ENCODE measurements around the gene LACTBL1.
"Not testable (repeated sequence)": the region's sequence is repeated elsewhere in the genome, so short reads cannot be mapped to it uniquely, and the experiment has no call there.

Gene LACTBL1

DNA sequence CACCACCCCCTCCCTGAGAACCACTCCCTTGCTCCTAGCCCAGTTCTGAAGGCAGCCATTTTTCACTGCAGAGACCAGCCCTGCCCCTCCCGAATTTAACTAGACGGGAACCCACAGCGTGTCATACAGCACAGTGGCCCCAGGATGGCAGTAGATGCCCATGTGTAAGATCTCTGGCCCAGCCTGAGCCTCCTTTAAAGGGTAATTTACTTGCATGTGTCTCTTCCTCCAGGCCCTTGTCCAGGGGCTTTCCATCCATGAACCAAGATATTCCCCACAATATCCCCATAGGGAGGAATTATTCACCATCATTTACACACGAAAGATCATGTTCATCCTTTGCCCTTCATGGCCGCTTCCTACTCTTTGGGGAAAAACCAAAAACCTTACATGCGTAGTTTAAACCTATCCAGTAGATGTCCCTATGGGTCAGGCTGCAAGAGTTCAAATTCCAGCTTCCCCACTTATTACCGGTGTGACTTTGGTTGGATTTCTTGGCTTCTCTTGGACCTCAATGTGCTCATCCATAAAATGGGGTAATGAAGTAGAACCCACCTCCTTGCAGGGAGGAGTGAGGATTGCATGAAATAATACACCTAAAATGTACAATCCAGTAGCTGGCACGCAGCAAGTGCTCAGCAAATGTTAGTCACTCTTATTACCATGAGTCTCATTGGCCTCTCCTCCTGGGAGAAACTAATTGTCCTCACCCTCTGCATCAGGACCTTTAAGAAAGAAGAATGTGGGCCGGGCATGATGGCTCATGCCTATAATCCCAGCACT lies 4.0 kb upstream of the LACTBL1 start:
- peak in 3 of 5 experiments; percentile 9 to 64 (median 11) for DNase-seq

DNA sequence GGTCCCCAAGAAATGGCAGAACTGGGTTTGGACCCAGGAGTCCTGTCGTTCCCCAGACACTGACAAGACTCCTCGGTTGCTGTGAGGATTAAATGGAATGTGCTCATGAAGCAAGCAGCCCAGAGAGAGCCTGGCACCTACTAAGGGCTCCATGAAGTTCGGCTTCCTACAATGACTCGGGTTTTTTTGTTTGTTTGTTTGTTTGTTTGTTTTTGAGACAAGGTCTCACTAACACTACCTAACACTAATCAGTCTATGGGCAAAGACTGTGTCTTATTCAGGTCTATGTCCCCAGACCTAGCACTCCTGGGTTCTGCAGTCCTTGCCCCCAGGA lies 3.4 kb upstream of the LACTBL1 start:
- no peak for DNase-seq

DNA sequence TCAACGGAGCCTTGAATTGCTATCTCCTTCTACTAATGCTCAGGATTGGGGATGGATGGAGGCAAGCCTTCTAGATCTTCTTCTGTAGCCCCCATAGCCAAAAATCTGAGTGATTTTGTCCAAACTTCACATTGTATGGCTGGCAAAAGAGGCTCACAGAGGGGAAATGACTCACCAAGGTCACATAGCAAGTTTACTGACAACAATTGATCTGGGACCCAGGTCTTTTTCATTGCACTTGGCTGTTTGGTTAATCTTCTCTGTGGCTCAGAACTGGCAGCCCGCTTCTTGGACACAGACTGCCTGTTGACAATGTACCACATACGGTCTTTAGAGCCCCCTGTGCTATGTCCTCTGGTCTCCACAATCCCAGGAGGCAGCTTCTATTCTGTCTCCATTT lies 3.0 kb upstream of the LACTBL1 start:
- DNase-seq = no peak

DNA sequence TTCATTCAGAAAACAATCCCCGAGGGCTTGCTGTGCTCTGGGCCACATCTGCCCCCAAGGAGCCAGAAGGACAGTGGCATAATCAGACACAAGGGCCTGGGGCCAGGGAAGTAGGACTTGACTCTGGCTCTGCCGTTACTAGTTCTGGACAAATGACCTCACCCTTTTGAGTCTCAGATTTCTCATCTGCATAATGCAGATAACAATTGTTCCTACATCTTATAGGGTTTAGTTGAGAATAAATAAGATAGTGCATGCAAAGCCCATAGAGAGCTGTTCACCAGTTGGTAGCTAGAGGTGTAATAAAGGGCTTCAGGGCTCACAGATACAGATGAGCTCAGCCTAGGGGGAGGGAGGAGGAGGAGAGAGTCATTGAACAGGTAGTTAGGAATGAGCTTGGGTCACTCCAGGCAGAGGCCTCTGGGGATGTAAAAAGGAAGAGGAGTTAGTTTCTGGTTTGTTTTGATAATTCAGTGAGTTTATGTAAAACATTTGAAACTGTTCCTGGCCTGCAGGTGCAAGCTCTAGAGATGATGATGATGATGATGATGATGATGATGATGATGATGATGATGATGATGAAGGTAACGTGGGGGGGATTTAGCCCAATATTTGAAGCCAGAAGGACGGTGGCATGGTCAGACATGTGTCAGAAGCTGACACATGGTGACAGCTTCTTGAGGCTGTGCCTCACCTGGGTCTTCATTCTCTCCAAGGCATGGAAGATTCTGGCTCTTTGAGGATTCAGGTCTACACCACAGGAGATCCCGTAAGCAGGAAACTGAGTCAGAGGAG lies 858 bp downstream of the LACTBL1 start:
- no peak for DNase-seq

DNA sequence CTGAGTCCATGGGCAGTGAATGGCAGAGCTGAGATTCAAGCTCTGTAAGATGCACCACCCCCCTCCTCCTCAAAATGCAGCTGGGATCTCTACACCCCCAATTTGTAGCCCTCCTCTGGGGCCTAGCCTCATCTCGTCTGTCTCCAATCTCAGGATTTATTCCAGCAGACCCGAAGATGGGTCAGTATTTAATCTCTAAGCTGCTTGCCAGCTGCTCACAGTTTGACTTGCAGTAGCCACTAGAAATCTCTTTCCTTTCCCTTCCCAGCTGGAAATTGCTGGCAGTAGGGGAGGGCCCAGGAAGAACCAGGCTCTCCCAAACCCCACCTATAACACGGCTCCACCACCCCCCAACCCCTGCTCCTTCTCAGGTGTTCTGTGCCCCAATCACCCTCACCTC lies 1.5 kb downstream of the LACTBL1 start:
- no peak for DNase-seq

DNA sequence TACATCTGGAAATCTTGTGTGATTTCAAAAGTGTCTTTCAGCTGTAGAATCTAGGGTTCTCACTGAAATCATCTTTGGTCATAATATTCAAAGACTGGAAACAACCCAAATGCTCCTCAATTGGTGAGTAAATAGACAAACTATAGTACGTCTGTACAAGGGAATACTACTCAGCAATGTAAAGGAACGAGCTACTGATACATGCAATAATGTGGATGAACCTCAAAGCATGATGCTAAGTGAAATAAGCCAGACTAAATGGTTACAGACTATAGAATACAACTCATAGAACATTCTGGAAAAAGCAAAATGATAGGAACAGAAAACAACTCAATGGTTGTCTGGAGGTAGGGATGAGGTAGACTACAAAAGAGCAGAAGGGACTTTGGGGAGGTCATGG lies 2.6 kb downstream of the LACTBL1 start:
- DNase-seq = no peak

DNA sequence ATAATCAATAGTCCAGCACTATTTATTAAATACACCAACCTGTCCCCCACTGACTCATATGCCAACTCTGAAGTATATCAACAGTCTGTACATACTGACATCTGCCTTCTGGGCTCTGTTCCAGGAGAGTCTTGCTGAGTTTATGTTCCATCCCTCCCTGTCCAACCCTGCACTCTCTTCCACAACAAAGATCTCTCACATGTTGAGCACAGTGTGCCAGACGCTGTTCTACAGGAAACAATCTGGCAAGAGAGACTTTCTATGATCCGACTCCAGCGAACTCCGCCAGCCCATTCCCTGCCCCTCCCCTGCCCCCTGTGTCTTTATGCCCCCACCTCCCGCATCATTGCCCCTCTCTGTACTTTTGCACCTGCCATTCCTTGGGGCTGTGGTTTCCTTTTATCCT lies 3.4 kb downstream of the LACTBL1 start:
- DNase-seq = no peak

DNA sequence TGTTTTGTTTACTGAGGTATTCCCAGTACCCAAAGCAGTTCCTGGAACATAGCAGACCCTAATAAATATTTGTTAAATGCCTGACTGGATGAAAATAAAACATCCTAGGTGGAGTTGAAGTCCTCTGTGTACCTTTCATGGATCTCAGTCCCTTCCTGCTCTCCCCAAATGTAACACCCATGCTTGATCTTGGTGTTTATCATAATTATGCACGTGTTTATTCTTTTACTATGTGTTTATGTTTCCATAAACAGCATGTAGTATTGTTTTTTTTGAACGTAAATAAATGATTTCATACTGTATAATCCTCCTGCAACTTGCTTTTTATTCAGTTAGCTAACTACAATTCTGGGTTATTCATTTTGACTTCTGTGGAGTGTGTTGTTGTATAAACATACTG lies 4.8 kb downstream of the LACTBL1 start:
- no peak for DNase-seq

DNA sequence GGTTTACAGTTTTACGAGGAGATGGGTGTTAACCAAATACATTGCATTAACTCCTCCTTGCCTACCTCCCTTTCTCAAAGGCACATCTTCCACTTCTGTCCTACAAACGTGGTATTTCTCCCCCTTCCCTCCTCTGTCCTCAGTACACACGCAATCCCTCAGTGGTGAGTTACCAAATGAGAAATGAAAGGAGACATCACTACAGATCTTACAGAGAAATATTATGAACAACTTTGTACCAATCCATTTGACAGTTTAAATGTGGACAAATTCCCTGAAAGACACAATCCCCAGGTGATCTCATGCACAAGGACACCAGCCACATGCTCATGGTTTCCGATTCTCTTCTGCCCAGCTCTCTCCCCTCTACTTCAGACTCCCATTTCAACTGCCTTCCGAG lies 6.4 kb downstream of the LACTBL1 start:
- no peak for DNase-seq

DNA sequence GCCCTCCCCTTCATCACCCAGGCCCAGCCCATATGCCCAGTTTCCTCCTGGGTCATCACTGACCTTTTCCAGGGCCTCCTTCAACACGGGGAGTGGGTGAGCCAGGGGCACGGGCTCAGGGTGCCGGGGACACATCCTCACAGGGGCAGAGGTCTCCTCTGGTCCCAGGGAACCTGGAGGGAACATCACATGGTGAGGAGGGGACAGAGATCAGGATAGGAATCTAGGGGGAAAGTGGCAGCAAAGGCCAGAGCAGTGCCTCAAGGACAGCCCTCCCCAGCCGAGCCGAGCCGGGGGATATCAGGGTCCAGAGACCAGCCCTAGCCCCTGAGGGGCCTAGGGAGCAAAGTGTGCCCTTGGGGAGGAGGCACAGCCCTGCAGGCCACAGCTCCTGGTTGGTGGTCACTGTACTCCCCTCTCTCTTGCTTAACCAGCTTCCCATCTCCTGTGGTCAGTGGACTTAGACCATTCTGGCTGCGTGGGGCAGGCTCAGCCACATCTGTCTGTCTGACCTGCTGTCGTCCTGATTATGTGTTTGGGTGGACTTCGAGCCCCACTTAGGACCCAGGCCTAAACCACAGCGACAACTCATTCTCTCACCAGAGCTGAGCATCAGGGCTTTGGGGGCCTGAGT lies 9.5 kb downstream of the LACTBL1 start:
- no peak for DNase-seq

DNA sequence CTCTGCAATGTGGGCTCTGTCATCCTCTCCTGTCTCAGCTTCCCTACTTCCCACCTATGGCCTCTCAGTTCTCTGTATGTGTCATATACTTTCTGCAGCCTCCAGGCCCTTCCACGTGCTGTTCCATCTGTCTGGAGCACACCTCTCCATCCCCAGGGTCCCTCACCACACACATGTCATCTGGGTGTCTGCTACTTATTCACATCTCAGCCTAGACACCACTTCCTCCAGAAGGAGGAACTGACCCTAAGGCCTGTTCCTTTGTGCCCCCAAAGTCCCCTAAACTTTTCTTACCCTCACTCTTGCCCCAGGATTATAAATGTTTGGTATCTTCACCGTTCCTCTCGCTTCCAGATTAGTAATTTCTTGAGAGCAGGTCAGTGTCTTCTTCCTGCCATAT lies 10.1 kb downstream of the LACTBL1 start:
- DNase-seq = no peak

DNA sequence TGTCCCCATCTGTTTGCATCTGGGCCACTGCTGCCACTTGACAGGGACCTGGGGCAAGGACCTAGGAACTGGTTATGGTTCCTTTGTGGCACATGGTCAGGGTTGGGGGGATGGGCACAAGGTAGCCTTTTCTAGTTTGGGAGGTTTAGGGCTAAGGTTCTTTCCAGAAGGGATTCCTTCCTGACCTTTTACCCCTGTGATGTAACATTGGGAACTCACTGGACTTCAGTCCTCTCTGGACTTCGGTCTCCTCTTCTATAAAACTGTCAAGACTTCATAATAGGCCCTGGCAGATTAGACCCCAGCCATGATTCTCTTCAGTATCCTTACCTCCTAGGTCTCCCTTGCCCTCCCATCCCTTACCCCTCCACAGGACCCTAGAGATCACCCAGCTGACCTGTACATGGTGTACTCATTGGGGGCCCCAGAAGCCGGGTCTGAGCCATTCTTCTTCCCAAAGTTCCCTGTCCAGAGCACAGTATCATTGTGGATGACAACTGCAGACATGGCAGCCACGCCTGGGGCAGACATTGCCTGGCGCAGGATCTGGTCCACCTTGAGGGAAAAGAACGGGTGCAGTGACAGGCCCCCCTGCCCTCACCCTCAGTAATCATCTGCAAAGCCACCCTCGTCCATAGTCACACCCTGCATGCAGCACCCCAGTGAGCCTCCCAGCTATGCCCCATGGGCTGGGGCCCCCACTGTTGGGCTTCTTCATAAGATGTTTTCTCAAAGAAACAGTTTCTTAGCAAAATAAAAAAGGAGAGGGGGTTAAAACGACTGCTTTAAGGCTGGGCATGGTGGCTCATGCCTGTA lies 12.9 kb downstream of the LACTBL1 start:
- DNase-seq = no peak

DNA sequence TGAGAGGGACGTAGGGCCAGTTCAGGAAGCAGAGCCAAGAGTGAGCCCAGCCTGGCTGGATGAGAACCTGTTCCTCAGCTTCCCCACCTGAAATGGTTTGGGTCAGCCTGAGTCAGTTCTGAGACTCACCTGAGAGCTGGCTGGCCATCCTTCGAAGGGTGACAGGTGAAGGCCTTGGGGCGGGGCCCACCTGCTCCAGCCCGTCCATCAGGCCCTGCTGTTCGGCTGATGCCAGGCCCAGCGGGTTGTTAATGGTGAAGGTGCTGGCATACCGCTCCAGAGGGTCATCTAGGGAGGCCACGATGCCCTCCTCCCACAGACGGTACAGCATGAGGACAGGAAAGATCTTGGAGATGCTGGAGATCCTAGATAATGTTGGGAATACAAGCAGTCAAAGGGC lies 14.1 kb downstream of the LACTBL1 start:
- DNase-seq = no peak

DNA sequence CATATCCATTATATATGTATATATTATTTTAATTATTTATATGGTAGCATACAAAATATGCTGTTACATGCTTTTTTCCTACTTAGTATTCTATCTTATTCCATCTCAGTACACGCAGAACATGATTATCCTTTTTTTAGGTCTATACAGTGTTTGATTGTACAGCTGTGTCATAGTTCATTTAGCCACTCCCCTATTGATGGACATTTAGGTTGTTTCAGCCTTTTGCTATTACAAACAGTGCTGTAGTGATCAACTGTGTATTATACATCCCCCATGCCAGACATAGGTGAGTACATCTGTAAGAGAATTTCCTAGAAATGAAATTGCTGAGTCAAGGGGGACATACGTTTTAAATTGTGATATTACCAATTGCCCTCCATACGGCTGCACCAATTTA lies 15.6 kb downstream of the LACTBL1 start:
- DNase-seq = no peak

DNA sequence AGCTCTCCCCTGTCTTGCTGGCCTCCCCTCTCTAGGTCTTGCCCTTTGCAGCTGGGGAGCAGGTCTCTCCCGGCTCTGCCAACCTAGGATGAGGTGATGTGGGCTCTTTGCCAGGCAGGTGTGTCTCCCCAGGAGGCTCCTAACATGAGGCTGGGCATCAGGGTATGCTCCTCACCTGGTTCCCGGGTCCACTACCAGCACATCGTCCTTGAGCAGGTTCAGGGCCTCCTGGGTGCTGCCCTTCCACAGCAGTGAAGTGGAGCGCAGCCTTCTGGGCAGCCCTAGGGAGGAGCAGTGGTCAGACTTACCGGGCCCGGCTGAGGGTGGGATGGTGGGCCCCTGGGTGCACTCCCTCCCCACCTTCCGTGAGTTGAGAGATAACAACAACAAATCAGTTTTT lies 17.5 kb downstream of the LACTBL1 start:
- no peak for DNase-seq

DNA sequence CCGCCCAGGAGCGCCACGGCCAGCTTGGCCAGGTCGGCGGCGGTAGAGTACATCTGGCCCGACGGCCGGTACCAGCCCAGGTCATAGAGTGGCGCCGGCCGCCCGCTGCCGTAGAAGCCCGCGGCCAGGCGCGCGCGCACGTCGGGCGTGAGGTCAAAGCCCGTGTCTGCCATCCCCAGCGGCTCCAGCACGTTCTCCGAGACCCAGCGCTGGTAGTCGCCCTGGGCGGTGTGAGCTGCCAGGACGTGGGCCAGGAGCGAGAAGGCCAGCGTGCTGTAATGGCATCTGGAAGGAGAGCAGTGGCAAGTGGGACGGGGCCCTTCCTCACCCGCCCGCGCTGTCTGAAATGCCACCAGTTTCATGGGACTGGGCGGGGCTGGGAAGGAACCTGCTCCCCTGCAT lies 18.9 kb downstream of the LACTBL1 start:
- no peak for DNase-seq

DNA sequence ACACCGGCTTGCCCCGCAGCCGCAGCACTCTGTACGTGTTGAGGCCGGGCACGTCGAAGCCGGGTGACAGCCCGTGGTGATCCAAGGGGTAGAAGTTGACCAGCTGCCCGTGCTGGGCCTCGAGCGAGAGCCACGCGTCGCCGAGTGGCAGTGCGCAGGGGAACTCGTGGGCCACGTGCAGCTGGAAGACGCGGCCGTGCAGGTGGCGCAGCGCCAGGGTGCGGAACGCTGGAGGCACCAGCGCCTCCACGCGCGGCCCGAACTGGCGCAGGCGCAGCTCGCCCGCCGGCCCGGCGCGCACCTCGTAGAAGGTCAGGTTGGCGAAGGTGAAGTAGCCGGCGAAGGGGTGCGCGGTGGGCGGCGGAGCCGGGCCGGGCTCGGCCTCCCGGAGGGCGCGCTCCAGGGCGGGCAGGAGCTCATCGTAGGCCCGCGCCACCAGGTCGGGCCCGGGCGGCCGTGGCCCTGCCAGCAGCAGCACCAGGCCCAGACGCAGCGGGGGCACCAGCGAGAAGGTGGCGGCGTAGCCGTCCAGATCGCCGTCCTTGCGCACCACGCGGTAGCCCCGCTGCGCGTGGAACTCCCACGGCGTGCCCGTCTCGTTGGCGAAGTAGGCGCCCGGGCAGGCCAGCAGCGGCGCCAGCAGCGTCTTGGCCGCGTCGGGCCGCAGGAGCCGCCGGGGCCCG lies 19.5 kb downstream of the LACTBL1 start:
- no peak for DNase-seq

DNA sequence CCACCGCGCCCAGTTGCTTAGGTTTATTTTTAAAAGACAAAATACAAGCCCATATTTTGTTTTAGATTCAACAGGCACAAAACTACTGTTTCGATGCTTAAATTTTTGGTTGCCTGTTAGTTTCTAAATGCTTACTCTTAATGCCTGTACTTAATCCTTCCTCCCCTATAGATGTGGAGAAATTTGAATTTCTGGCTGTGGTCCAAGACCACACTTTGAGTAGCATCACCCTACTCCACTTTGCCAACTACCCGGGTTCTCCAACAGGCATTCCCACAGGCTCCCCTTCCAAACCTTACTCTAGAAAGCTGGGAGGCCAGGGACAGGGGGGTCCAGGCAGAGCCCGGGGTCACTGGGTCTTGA lies 20.0 kb downstream of the LACTBL1 start:
- no peak for DNase-seq

DNA sequence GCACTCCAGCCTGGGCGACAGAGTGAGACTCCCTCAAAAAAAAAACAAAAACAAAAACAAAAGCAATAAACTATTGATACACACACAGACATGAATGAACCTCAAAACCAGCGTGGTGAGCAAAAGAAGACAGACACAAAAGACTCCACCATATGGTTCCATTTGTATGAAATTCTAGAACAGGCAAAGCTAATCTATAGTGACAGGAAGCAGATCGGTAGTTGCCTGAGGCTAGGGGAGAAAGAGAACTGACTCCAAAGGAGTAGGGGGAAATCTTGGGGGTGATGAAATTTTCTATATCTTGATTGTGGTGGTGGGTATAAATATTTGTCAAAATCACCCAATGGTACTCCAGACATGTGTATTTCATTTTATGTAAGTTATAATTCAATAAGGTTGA lies 20.9 kb downstream of the LACTBL1 start:
- DNase-seq = no peak

DNA sequence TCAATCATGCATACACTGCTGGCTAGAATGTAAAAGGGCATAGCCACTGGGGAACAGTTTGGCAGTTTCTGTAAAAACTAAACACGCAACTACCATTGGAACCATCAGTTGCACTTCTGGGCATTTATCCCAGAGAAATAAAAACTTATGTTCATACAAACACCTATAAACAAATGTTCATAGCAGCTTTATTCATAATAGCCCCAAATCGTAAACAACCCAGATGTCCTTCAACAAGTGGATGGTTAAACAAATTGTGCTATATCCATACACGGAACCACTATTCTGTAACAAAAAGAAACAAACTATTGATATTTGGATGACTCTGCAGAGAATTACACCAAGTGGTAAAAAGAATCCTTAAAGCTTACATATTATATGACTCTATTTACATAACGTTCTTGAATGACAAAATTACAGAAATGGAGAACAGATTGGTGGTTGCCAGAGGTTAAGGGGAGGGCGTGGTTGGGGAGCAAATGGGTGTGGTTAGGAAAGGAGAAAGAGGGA lies 22.8 kb downstream of the LACTBL1 start:
- no peak for DNase-seq

DNA sequence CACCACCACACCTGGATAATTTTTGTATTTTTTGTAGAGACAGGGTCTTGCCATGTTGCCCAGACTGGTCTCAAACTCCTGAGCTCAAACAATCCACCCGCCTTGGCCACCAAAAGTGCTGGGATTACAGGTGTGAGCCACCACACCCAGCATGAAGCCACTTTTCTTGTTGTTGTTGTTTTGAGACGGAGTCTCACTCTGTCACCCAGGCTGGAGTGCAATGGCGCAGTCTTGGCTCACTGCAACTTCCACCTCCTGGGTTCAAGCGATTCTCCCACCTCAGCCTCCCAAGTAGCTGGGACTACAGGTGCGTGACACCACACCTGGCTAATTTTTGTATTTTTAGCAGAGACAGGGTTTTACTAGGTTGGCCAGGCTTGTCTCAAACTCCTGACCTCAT lies 27.5 kb downstream of the LACTBL1 start:
- DNase-seq = not testable (repeated sequence)

DNA sequence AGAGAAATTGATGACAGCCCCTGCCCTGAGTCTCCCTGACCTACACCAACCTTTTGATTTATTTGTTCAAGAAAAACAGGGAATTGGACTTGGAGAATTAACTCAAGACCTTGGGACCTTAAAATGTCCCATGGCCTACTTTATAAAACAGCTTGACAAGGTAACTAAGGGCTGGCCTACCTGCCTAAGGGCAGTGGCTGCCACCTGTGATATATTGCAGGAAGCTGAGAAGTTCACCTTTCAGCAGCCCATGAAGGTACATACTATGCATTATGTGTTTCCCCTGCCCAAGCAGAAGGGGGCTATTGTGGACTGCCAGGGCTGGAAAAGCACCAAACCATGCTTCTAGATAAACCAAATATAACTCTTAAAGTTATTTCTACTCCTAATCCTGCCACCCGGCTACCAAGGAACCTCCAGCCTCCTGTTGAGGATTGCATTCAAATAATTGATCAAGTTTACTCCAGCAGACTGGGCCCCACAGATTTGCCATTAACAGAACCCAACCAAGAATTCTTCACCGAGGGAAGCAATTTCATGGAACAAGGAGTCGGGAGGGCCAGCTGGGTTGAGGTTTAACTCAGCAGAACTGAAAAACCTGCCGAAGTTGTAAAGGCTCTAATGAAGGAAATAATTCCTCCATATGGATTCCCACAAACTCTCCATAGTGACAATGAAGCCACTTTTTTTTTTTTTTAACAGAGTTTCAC lies 28.2 kb downstream of the LACTBL1 start:
- DNase-seq = no peak
